ENCODE results near the gene MORF4L2. TPM values are rescaled to one million over a fixed set of nuclear protein-coding genes. Genes with fewer than 3 reads are reported as not detected.
A peak's percentile ranks its signal among the peaks of the same experiment; 100 is the strongest.
"Not testable (repeated sequence)": the region's sequence is repeated elsewhere in the genome, so short reads cannot be mapped to it uniquely, and the experiment has no call there.

MORF4L2 gene
- total RNA-seq, 1 experiment from 2014 or later = 1,313 TPM

- peak; percentile 54 for DNase-seq (ENCODE audit: low read depth)
Observed at GRCh38 chrX:103678199-103678993, 8.1 kb downstream of the MORF4L2 start.

DNA sequence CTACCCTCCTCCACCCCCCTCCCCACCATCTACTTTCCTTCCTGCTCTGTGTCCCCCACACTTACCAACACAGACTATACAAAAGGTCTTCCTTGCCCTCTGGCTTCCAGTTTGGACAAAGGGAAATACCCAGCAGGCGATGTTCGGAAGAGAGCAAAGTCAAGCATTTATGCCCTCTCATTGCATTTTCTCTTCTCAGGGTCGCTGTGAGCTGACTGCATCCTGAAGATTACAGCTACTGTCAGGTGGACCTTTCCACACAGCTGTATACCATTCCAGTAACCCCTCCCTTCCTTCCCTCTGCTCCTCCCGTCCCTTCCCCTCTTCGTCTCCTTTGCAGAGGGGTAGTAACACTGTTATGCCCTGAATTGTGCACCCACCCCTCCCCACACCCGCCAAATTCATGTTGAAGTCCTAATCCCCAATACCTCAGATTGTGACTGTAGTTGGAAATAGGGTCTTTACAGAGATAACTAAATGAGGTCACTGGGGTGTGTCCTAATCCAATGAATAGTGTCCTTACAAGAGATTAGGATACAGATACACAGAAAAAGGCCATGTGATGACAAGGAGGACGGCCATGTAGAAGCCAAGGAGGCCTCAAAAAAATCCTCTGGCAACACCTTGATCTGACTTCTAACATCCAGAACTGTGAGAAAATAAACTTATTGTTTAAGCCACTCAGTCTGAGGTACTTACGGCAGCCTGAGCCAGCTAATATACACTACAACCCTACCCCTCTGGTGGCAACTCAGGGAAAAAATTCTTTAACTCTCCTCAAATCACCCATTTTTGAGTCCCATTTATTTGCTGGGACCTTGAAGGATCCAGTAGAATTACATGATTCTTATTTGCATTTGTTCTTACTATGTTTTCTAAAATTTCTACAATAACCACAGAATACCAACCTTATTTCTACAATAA, 11.7 kb downstream of the MORF4L2 start:
- peak; percentile 22 for DNase-seq (ENCODE audit: low read depth)

GRCh38 chrX:103669745-103670144, 16.8 kb downstream of the MORF4L2 start:
- no peak for DNase-seq (ENCODE audit: low read depth)

DNA sequence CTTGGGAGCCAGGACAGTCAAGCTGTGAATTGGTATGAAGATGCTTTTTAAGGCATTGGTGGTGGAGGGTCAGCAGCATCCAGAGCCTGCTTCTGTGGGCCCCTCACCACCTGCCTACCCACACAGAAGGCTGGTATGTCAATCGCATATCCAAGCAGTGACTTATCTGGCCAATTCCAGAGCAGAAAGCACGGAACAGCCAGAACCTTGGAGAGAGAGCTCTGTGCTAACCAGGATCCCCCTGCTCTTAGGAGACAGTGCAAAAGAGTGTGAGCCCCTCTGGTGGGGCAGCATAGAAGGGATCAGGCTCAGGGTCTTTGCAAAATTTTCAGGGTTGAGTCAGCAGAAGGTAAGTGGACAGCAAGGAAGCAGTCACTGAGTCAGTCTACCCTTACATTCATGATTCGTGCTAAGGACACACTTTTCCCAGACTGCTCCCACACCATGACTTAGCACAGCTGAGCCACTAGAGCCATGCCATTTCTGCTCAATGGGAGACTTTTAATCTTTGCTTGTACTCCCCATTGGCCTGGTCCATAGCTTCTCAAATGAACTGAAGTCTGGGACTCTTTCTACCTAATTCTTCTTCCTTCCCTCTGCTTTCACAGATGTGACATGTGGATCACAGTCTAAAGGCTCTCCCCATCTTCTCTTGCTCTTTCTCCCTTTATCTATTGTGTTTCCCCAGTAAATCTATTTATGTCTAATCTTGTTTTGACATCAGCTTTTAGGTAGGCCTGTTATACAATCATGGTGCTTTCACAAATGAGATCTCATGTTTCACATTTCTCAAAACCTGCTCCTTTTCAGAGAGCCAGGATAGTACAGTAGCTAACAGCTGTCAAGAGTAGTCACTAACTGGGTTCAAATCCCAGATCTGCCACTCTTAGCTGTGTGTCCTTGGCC, 20.0 kb downstream of the MORF4L2 start:
- DNase-seq (ENCODE audit: low read depth) = peak; percentile 31

- DNase-seq (ENCODE audit: low read depth) = no peak
Observed at GRCh38 chrX:103663981-103664762, 22.3 kb downstream of the MORF4L2 start.

GRCh38 chrX:103659460-103659859, 27.0 kb downstream of the MORF4L2 start:
- DNase-seq (ENCODE audit: low read depth) = not testable (repeated sequence)

- no peak for DNase-seq (ENCODE audit: low read depth)
Observed at GRCh38 chrX:103658681-103659433, 27.6 kb downstream of the MORF4L2 start.

DNA sequence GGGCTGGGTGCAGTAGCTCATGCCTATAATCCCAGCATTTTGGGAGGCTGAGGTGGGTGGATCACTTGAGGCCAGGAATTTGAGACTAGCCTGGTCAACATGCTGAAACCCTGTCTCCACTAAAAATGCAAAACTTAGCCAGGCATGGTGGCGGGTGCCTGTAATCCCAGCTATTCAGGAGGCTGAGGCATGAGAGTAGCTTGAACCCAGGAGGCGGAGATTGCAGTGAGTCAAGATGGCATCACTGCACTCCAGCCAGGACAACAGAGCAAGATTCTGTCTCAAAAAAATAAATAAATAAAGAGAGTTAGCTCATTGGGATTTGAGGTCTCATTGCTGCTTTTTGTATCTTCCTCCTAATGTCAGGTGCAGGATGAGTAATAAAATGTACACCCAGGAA, 29.4 kb downstream of the MORF4L2 start:
- DNase-seq (ENCODE audit: low read depth) = peak; percentile 81

GRCh38 chrX:103656617-103657016, 29.9 kb downstream of the MORF4L2 start:
- DNase-seq (ENCODE audit: low read depth) = peak; percentile 98

- DNase-seq (ENCODE audit: low read depth) = peak; percentile 56
Observed at GRCh38 chrX:103655230-103656000, 31.1 kb downstream of the MORF4L2 start.

DNA sequence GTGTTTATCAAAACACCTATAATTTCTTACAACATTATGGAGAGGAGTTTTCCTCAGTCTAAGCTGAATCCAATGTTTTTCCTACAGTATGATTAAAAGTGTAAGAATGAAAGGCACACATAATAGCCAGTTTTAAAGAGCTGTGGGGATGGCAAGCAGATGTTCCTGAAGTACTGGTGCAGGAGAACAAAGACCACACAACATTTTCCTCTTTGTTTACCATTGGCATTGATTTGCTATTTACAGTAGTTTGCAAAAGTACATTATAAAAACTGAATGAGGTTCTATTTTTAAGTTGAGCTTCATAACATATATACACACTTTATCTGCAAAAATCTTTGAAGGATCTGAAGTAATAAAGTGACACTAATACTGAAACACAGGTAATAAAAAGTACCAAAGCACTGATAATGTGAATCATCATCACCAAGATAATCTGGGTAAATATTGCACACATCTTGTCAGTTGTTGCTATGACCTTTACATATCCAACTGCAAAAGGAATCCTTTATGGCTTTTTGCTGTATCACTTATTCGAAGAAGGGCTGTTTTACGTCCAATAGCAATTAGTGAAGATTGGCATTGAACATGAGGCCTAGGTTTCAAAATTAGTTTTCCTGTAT, 35.2 kb downstream of the MORF4L2 start:
- no peak for DNase-seq (ENCODE audit: low read depth)

GRCh38 chrX:103647630-103648029, 38.9 kb downstream of the MORF4L2 start:
- no peak for DNase-seq (ENCODE audit: low read depth)

GRCh38 chrX:103644125-103644524, 42.4 kb downstream of the MORF4L2 start:
- DNase-seq (ENCODE audit: low read depth) = no peak

- peak; percentile 79 for DNase-seq (ENCODE audit: low read depth)
Observed at GRCh38 chrX:103640401-103641155, 45.9 kb downstream of the MORF4L2 start.

DNA sequence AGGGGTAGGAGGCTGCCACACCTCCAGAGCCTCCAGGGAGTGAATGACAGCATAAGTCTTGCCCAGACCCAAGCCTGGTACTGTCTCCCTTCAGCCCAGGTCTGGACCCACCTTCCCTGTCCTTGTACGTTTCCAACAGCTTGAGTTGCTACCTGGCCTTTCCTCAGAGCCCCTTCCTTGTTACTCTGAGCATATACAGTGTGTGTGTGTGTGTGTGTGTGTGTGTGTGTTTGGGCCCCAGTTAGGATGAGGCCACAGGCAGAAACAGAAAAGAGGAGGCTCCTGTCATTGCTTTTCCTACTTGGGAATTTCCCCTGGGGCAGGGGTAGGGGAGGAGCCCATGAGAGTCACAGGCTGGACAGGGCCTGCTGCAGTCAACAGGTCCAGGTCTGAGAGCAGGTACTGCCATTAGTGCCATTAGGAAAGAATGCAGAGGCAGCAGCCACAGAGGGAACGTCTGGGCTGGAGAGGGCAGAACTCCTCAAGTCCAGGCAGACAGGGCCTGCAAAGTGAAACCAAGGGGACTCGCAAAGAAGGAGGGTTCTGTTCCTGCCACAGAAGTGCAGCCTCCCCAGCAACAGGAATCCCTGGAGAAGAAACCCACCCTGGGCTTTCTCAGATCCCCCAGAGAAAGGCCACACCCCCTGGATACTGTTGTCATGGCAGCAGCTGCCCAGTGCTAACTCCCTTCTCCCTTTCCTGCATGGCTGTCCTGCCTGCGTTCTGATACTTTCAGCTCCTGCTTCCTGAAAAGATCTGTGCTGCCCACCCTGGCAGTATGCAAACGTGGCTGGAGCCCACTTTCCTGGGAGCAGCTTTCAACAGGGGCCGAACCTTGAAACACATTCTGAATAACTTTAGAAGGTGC, 47.8 kb downstream of the MORF4L2 start:
- DNase-seq (ENCODE audit: low read depth) = peak; percentile 56

DNA sequence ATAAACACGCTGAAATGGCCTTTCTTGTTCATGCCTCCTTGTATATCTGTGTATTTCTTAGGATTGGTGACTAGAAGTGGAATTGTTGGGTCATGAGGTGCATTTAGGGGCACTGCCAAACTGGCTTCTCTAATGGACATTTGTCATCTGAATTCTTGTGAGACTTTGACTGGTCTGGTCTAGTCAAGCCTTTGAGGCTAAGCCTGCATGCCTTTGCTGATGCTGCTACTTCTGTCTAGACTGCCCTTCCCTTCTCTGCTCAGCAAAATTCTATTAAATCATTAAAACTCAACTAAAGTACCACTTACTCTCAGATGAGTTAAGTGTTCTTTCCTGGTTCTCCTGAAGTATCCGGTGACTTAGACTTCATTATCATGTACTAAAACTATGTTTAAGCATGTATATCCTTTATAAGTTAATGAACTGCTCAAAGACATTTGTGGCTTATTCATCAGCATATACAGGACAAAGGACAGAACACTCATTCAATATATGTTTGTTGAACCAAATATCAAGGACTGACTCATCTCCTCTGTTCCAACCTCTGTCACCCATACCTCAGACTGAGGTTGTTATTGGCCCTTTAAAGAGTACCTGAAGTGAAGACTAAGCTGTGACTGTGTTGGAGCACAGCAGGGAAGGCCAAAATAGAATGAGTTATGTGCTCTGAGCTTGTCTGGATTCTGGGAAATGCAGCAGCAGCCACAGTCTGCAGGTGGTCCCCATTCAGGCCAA, 48.7 kb downstream of the MORF4L2 start:
- peak; percentile 60 for DNase-seq (ENCODE audit: low read depth)

All from M059J (cell line).